C4-2B (cell line): ENCODE data around the gene GNB2.

ENCODE experiments used
- ZFX ChIP-seq: fragments of 450-650 bp; IDR thresholded peaks from 2 replicates; pipeline ENCODE4 v1.6.1; 2017
- TF ChIP-seq, protein P1 (sequence below): fragments of 450-650 bp; conservative IDR thresholded peaks from 2 replicates; pipeline ENCODE4 v1.5.1; 2017; ENCODE audit warnings: mild to moderate bottlenecking

DNA sequence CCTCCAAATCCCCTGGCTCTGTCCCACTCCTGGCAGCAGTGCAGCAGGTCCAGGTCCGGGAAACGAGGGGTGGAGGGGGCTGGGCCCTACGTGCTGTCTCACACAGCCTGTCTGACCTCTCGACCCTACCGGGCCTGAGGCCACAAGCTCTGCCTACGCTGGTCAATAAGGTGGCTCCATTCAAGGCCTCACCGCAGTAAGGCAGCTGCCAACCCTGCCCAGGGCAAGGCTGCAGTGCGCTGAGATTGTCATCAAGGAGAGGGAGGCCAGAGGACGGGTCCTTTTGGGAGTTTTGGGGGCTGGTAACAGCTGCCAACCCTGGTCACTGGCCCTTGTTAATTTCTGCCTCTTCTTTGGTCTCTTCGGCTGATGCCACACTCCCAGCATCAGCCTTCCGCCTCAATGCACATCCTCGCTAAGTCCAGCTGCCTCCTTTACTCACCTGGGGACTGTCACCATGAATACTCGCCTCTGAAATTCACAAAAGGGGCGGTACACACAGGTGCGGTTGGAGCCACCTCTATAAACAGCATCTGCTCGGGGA is 50.3 kb downstream of the GNB2 start:
- TF ChIP-seq, protein P1, sequence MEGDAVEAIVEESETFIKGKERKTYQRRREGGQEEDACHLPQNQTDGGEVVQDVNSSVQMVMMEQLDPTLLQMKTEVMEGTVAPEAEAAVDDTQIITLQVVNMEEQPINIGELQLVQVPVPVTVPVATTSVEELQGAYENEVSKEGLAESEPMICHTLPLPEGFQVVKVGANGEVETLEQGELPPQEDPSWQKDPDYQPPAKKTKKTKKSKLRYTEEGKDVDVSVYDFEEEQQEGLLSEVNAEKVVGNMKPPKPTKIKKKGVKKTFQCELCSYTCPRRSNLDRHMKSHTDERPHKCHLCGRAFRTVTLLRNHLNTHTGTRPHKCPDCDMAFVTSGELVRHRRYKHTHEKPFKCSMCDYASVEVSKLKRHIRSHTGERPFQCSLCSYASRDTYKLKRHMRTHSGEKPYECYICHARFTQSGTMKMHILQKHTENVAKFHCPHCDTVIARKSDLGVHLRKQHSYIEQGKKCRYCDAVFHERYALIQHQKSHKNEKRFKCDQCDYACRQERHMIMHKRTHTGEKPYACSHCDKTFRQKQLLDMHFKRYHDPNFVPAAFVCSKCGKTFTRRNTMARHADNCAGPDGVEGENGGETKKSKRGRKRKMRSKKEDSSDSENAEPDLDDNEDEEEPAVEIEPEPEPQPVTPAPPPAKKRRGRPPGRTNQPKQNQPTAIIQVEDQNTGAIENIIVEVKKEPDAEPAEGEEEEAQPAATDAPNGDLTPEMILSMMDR: no peak
- TF ChIP-seq ZFX: no peak
